GM12892 (cell line): ENCODE results near the gene ZC3H12D.
A peak's percentile ranks its signal among the peaks of the same experiment; 100 is the strongest.
"Not testable (repeated sequence)": the region's sequence is repeated elsewhere in the genome, so short reads cannot be mapped to it uniquely, and the experiment has no call there.

Experiments
- DNase-seq: peaks from one replicate; pipeline ENCODE4 v3.0.0; 2011; ENCODE audit not compliant: insufficient read length
- FAIRE-seq: peaks from 2 replicates; lab custom pipeline; 2011; peaks lifted over from hg19 to GRCh38; lab: Jason Lieb, UNC
- POLR2A ChIP-seq: IDR thresholded peaks from 2 replicates; pipeline ENCODE4 v1.6.1; 2011; ENCODE audit warnings: low read depth, low read length, control low read depth
- POLR2AphosphoS5 ChIP-seq: IDR thresholded peaks from 2 replicates; pipeline ENCODE4 v1.6.1; 2011; ENCODE audit warnings: low read depth, low read length, control low read depth
- TAF1 ChIP-seq: IDR thresholded peaks from 2 replicates; pipeline ENCODE4 v1.6.1; 2011; ENCODE audit warnings: low read depth, mild to moderate bottlenecking, control low read depth, low read length, borderline replicate concordance

The ZC3H12D gene

DNA sequence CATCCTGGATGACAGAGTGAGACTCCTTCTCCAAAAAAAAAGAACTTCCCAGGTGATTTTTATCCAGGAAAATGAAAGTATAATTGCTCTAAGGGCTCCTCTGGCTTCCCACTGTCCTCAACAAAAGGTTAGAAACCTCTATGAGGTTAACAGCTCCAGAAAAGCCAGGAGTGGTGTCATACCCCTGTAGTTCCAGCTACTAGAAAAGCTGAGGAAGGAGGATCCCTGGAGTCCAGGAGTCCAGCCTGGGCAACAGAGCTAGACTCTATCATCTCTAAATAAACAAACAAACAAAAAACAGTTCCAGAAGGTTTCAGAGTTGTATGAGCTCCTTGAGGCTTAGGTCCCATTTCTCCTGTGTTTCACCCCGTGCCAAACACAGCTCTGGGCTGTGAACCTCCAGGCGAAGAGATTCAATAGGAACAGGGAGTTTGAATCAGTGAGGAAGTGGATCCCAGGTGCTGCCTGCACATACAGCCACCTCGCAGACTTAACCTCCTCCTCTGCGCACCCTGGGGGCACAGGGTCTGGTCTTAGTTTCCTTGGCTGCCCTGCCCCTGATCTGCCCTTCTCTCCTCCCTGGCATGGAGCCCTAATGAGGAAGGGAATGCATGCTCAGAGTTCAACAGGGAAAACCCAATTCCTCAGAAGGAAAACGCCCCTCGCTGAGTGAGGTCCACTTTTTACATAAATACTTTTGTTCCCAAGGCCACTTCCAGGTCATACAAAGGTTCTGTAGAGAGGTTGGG lies 31.0 kb downstream of the ZC3H12D start:
- FAIRE-seq, result no peak

GRCh38 chr6:149452037-149452939 lies 32.5 kb downstream of the ZC3H12D start:
- DNase-seq (no peak), FAIRE-seq (no peak)
- no peak for TF ChIP-seq POLR2AphosphoS5
- TF ChIP-seq POLR2A, result no peak
- TF ChIP-seq TAF1, result no peak

More for the DNA sequence above, 31.0 kb downstream of the ZC3H12D start:
- no peak for DNase-seq
- TF ChIP-seq TAF1 (no peak), POLR2AphosphoS5 (no peak), POLR2A (no peak)

- TF ChIP-seq TAF1 (no peak), POLR2A (no peak), POLR2AphosphoS5 (no peak)
- DNase-seq, result no peak
- FAIRE-seq, result no peak
Measured at GRCh38 chr6:149451376-149452036, 33.3 kb downstream of the ZC3H12D start.

DNA sequence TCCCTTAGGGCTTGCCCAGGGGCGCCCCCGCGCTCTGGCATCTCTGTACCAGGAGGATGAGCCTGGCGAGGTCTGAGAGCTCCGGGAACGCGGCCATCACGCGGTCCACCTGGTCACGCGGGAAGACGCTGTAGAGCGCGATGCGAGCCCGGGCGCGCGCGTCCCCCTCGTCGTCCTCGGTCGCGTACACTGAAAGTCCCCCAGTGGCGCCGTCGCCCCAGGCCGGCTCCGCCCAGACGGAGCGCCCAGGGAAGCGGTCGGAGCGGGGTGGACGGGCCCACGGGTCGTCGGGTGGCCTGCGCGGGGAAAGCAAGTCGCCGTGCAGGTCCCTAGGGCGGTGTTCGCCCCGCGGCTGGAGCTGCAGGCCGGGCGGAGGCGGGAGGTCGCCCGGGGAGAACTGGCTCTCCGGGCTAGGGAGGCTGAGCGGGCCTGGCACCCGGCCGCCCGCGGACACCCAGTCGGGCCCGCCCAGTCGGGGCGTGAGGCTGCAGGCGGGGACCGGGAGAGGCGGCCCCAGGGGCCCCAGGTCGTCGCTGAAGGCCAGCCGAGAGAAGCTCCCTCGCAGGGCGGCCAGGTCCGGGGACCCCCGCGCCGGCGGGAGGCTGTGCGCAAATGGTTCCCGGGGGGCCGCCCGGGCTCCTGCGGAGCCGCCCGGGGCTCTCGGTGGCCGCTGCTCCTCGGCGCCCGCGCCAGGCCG lies 34.0 kb downstream of the ZC3H12D start:
- no peak for DNase-seq
- no peak for FAIRE-seq
- TF ChIP-seq TAF1 (no peak), POLR2AphosphoS5 (no peak), POLR2A (no peak)

GRCh38 chr6:149449831-149450678 lies 34.8 kb downstream of the ZC3H12D start:
- no peak for TF ChIP-seq POLR2A
- no peak for TF ChIP-seq POLR2AphosphoS5
- no peak for TF ChIP-seq TAF1
- no peak for FAIRE-seq
- DNase-seq, result no peak

DNA sequence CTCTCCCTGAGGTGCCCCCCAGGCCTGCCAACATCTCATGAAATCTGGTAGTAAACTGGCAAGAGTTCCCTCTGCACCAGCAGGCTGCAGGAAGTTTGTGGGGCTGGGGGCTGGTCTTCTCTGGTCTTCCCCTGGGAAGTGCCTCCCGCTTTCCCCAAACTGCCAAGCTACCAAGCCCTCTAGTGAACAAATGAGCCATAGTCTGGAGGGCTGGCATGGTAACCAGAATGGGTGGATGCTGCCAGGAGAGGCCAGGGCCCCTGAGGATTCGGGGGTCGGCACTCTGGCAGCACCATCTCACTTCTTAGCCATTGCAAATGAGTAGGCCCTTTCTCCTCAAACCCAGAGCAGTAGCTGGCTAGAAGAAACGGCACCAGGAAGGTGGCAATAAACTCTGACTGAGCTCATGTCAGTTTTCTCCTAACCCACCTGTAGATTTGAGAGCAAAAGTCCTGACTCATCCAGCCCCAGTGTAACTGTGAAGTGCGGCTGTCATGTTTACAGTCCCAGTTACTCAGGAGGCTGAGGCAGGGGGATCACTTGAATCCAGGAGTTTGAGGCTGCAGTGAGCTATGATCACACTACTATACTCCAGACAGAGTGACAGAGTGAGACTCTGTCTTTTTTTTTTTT lies 35.9 kb downstream of the ZC3H12D start:
- TF ChIP-seq POLR2A (no peak), POLR2AphosphoS5 (no peak), TAF1 (no peak)
- FAIRE-seq, result no peak
- no peak for DNase-seq

- DNase-seq (no peak), FAIRE-seq (no peak)
- no peak for TF ChIP-seq TAF1
- TF ChIP-seq POLR2AphosphoS5, result 0 out of 2 replicates have a peak, but pooled peaks have one; percentile 24
Measured at GRCh38 chr6:149446791-149447376, 37.9 kb downstream of the ZC3H12D start.

GRCh38 chr6:149445573-149445972 lies 39.2 kb downstream of the ZC3H12D start:
- DNase-seq, result no peak
- TF ChIP-seq POLR2AphosphoS5 (no peak), TAF1 (no peak), POLR2A (no peak)
- FAIRE-seq, result no peak

GRCh38 chr6:149445095-149445466 lies 39.7 kb downstream of the ZC3H12D start:
- FAIRE-seq (no peak), DNase-seq (no peak)
- TF ChIP-seq POLR2A, result no peak
- no peak for TF ChIP-seq TAF1

DNA sequence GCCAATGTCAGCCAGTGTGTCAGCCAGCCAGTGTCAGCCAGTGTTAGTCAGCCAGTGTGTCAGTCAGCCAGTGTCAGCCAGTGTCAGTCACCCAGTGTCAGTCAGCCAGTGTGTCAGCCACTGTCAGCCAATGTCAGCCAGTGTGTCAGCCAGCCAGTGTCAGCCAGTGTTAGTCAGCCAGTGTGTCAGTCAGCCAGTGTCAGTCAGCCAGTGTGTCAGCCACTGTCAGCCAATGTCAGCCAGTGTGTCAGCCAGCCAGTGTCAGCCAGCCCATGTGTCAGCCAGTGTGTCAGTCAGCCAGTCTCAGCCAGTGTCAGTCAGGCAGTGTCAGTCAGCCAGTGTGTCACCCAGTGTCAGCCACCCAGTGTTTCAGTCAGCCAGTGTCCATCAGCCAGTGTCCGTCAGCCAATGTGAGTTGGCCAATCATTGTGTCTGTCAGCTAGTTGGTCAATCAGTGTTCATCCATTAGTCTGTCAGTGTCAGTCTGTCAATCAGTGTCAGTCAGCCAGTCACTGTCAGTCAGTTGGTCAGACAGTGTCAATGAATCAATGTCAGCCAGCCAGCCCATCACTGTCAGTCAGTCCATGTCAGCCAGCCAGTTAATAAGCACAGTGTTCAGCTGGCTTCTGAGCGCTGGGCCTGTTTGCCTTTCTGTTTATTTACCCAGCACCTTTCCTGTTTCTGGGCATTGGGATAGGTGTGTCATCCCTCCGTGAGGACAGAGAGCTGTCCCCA lies 40.3 kb downstream of the ZC3H12D start:
- peak; percentile 27 for FAIRE-seq
- DNase-seq, result not testable (repeated sequence)
